Heart right ventricle (tissue), 16 donors: ENCODE results near the gene ADGRG6. TPM values are rescaled to one million over a fixed set of nuclear protein-coding genes. Genes with fewer than 3 reads are reported as not detected.

Source experiments
- ATAC-seq, 8 donors: fragments of 200-7000 bp; cut with Tn5 transposase; one replicate each; pipeline ENCODE4 v1.9.1; 2020; ENCODE audit warnings: mild to moderate bottlenecking in 8 of 8, moderate library complexity in 8 of 8, moderate number of reproducible peaks in 1 of 8
- DNase-seq, 2 donors: peaks; one replicate each; pipeline ENCODE4 v3.0.0-alpha.2; 2020
- H3K27ac ChIP-seq, 10 donors: fragments of 200-600 bp; sonication (generic) in 2 of 10; one replicate each; pipeline versions ENCODE4 v1.5.0 to v1.8.0; 2020 to 2022; ENCODE audit warnings: mild to moderate bottlenecking in 3 of 10
- H3K27me3 ChIP-seq, 7 donors: fragments of 200-600 bp; one replicate each; pipeline ENCODE4 v1.8.0; 2021 to 2022; ENCODE audit warnings: mild to moderate bottlenecking in 2 of 7
- H3K36me3 ChIP-seq, 9 donors: fragments of 200-600 bp; sonication (generic) in 1 of 9; one replicate each; pipeline versions ENCODE4 v1.5.0 to v1.8.0; 2020 to 2022; ENCODE audit warnings: mild to moderate bottlenecking in 2 of 9
- H3K4me1 ChIP-seq, 9 donors: fragments of 200-600 bp; sonication (generic) in 1 of 9; one replicate each; pipeline versions ENCODE4 v1.5.0 to v1.8.0; 2020 to 2022; ENCODE audit warnings: mild to moderate bottlenecking in 4 of 9
- H3K4me3 ChIP-seq, 10 donors: fragments of 200-600 bp; sonication (generic) in 2 of 10; one replicate each; pipeline versions ENCODE4 v1.5.0 to v1.8.0; 2020 to 2022; ENCODE audit warnings: mild to moderate bottlenecking in 7 of 10, moderate library complexity in 2 of 10
- H3K9me3 ChIP-seq, 11 donors: fragments of 200-600 bp in 10 of 11; sonication (generic) in 2 of 11; one replicate each; pipeline versions ENCODE4 v1.5.0 to v1.8.0; 2013 to 2022; ENCODE audit warnings: mild to moderate bottlenecking in 2 of 11, control low read depth in 1 of 11, moderate library complexity in 1 of 11
- CTCF ChIP-seq, 9 donors: fragments of 200-600 bp; sonication (generic) in 2 of 9; IDR thresholded peaks; one replicate each; pipeline versions ENCODE4 v1.5.0 to v1.8.0; 2021 to 2022; ENCODE audit warnings: antibody characterized with exemption in 9 of 9, mild to moderate bottlenecking in 5 of 9, moderate library complexity in 1 of 9
- WGBS, 2 donors: extraction: QIAGEN DNeasy Blood & Tissue Kit; methylation state at CpG; one replicate each; pipeline ENCODE4 v1.1.7; 2013; ENCODE audit warnings: inconsistent platforms in 1 of 2; 5-methylcytosine and 5-hydroxymethylcytosine counted together
- intact Hi-C, 10 donors: fragments of 100-400 bp; cut with DNase I; formaldehyde crosslinking; loops; one replicate each; pipeline versions ENCODE4 v1.11.1 to v1.14.2; 2022
- polyA plus RNA-seq, 2 donors: library from polyadenylated mRNA; stranded (reverse); fragments of 200-250 nt; gene quantifications; one replicate each; pipeline ENCODE4 v1.2.3, GENCODE V29; 2013
- total RNA-seq, 10 donors: library from RNA; stranded (reverse); fragmentation: NEBNext Ultra II Directional in 3 of 10; extraction: Animal tissue kit (Norgen Biotek cat#: 25700) in 3 of 10; gene quantifications; one replicate each; pipeline versions ENCODE4 v1.2.1 to v1.2.4, GENCODE V29; 2021 to 2023
- donor health status: Arrhythmogenic right ventricular cardiomyopathy.
- donor health status: ischemic (EF 13 %, LVEDD 7.1; RV severe dilation, severe dysfunction).
- donor health status: healthy with polysubstance abuse.
- donor health status: DM: no; HTN: yes; CAD: no.
- donor health status: DM: no; HTN: no; CAD: no.
- donor health status: ischemic (EF 25% LVEDD 6.9; RV normal size, moderate dysfunction).
- donor health status: ischemic (EF 25% LVEDD 5.7; RV mildly dilated, moderate dysfunction).
- donor health status: healthy.
- donor health status: DM: yes; HTN: yes; CAD: no.
- donor health status: Ischemic cardiomyopathy.
- donor health status: ischemic (EF 35%, LVEDD 5.7; RV mildly dilated, moderate dysfunction).
- donor health status: nonischemic (EF 11% LVEDD 7.7; RV severe dilation, severe dysfunction).
- donor health status: DM: yes; HTN: yes; CAD: no.
- donor health status: PGD.
- donor health status: ischemic (EF 29% LVEDD 5.4; RV normal size, mild dysfunction).
- donor health status: nonischemic (EF 23%, LVEDD 6.1; RV moderate dilation, normal function).

ADGRG6 gene
- total and polyA plus RNA-seq, 12 donors, result 0.93 to 5.9 (median 3.1) TPM

GRCh38 chr6:142258757-142259156, 43.0 kb upstream of the ADGRG6 start:
- Histone ChIP-seq H3K36me3 (no peaks in the 10 kb centered on the region), H3K4me1 (peaks cover 0 to 6% (median 0%) of the 10 kb centered on the region in 9 donors), H3K27ac (no peak overlapping the region), H3K9me3 (peaks cover 0 to 7% (median 0%) of the 10 kb centered on the region in 11 donors), H3K4me3 (no peak overlapping the region), H3K27me3 (no peaks in the 10 kb centered on the region)
- DNase-seq, result no peak
- intact Hi-C loops, result no loop called here
- 93 to 94% methylated on average over 8 of the region's 8 CpGs for WGBS, 2 donors
- no peak for ATAC-seq
- no peak for TF ChIP-seq CTCF (IDR thresholded peaks at IDR 0.05)

DNA sequence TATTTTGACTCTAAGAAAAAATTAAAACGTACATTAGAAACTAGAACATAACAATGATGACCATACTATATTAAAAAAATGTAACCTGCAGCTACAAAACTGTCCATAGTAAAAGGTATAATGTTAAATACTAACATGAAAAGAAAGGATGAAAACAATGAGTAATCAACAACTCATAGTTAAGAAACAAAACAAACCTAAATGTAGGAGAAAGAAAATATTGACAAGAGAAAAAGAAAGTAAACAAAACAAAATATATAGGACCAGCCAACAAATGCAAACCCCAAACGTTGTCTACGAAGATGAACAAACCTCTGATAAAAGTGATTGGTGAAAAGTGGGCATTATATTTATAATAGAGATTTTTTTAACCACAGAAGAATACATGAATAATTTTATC, 41.1 kb upstream of the ADGRG6 start:
- ATAC-seq (no peak), DNase-seq (no peak)
- WGBS, 2 donors, result 81 to 82% methylated on average over 3 of the region's 3 CpGs
- H3K27me3 ChIP-seq, result no peaks in the 10 kb centered on the region
- no peaks in the 10 kb centered on the region for H3K36me3 ChIP-seq
- intact Hi-C loops, result no loop called here
- no peak overlapping the region for H3K4me3 ChIP-seq
- TF ChIP-seq CTCF (IDR thresholded peaks at IDR 0.05), result no peak
- peaks cover 0 to 7% (median 0%) of the 10 kb centered on the region in 11 donors for H3K9me3 ChIP-seq
- peaks cover 0 to 6% (median 0%) of the 10 kb centered on the region in 9 donors for H3K4me1 ChIP-seq
- no peak overlapping the region for H3K27ac ChIP-seq

DNA sequence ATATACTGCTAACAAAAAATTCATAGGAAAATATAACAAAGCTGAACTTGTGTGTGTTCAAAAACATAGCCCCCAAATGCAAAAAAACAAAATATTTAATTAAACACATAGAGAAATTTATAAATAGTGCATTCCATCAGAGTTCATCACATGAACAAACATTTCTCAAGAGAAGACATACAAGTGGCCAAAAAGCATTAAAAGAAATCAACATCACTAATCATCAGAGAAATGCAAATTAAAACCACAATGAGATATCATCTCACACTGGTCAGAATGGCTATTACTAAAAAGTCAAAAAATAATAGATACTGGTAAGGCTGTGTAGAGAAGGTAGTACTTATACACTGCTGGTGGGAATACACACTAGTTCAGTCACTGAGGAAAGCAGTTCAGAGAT, 39.6 kb upstream of the ADGRG6 start:
- no peak for ATAC-seq
- intact Hi-C loops, result no loop called here
- no peak for TF ChIP-seq CTCF (IDR thresholded peaks at IDR 0.05)
- Histone ChIP-seq H3K9me3 (peaks cover 0 to 7% (median 0%) of the 10 kb centered on the region in 11 donors), H3K36me3 (no peaks in the 10 kb centered on the region), H3K27ac (no peak overlapping the region), H3K4me1 (no peaks in the 10 kb centered on the region), H3K27me3 (no peaks in the 10 kb centered on the region), H3K4me3 (no peak overlapping the region)
- DNase-seq, result no peak

GRCh38 chr6:142265476-142265875, 36.3 kb upstream of the ADGRG6 start:
- no peak overlapping the region for H3K27ac ChIP-seq
- intact Hi-C loops, result no loop called here
- H3K27me3 ChIP-seq, result no peaks in the 10 kb centered on the region
- H3K9me3 ChIP-seq, result peaks cover 0 to 7% (median 0%) of the 10 kb centered on the region in 11 donors
- no peaks in the 10 kb centered on the region for H3K4me1 ChIP-seq
- ATAC-seq, result no peak
- no peak for DNase-seq
- no peak for TF ChIP-seq CTCF (IDR thresholded peaks at IDR 0.05)
- WGBS, 2 donors, result 98 to 99% methylated on average over 1 of the region's 1 CpG
- H3K4me3 ChIP-seq, result no peak overlapping the region
- no peaks in the 10 kb centered on the region for H3K36me3 ChIP-seq
